ENCODE data around the gene TMEM80. TPM values are rescaled to one million over a fixed set of nuclear protein-coding genes. Genes with fewer than 3 reads are reported as not detected.

The TMEM80 gene
- total and polyA plus RNA-seq, 2 of the 4 experiments (the other 2 are of a cell fraction) = 5.6 to 21.7 TPM

- ChIA-PET CTCF (interaction anchor here (1.0 kb wide), 1 partner anchor 21 kb away, joined by 3 read pairs; no protein-coding TSS in a partner anchor), POLR2A (ENCODE audit: unreplicated experiment) (no interaction called here)
- H3K27ac ChIP-seq (ENCODE audit: insufficient read depth, low read length) = no peak overlapping the region
- intact Hi-C loops (cut with micrococcal nuclease) (loop anchor here (10.0 kb wide), 1 partner anchor 172 kb away; no protein-coding TSS in a partner anchor), dilution Hi-C loops (cut with HindIII; ENCODE audit: low sequenced_read_pairs, unreplicated experiment) (no loop called here), in situ Hi-C loops (cut with MboI; ENCODE audit: low sequenced_read_pairs) (no loop called here)
- H4K5ac ChIP-seq (ENCODE audit: low read depth, low read length) = no peak overlapping the region
- no peak overlapping the region for H4K91ac ChIP-seq (ENCODE audit: insufficient read depth, low read depth, low read length)
- BruUV-seq (replicated peaks) = no TSS peak
- no peaks in the 10 kb centered on the region for H3K9me1 ChIP-seq (ENCODE audit: insufficient read depth, low read length)
- H3K4ac ChIP-seq (ENCODE audit: low read depth, low read length) = no peak overlapping the region
- ATAC-seq (ENCODE audit: low read depth) (no peak), DNase-seq (no peak)
- no peak overlapping the region for H2BK15ac ChIP-seq (ENCODE audit: low read depth, low read length)
- H3K56ac ChIP-seq (ENCODE audit: extremely low read depth, insufficient read depth, low read length) = no peak overlapping the region
- H3K9me3 ChIP-seq (ENCODE audit: control insufficient read depth, insufficient read depth, low read length) = no peaks in the 10 kb centered on the region
- H3K18ac ChIP-seq (ENCODE audit: low read depth, low read length) = no peak overlapping the region
- H3K27me3 ChIP-seq (ENCODE audit: control insufficient read depth, insufficient read depth, low read length) = peaks cover 6% of the 10 kb centered on the region; the same call in 1 of the 2 replicates
- no peaks in the 10 kb centered on the region for H4K20me1 ChIP-seq (ENCODE audit: insufficient read depth, low read length)
- no peak overlapping the region for H2BK20ac ChIP-seq (ENCODE audit: low read depth, low read length)
- H2AK9ac ChIP-seq (replicated peaks; ENCODE audit: low read depth, low read length, poor library complexity) = peak overlapping the region; percentile 9
- H4K8ac ChIP-seq (ENCODE audit: low read depth in 2 of 2, low read length in 2 of 2) = no peak overlapping the region
- TF ChIP-seq CHD1 (IDR thresholded peaks at IDR 0.05; ENCODE audit: low read depth, low read length) (no peak), RCOR1 (IDR thresholded peaks at IDR 0.05; ENCODE audit: insufficient replicate concordance, low read length) (no peak), BHLHE40 (IDR thresholded peaks at IDR 0.05; ENCODE audit: low read depth, low read length) (no peak), POLR2A (IDR thresholded peaks at IDR 0.05; ENCODE audit: low read depth, low read length) (no peak), RFX5 (IDR thresholded peaks at IDR 0.05; ENCODE audit: low read depth, low read length) (no peak), FOS (IDR thresholded peaks at IDR 0.05; ENCODE audit: low read depth, low read length) (no peak), MXI1 (IDR thresholded peaks at IDR 0.05; ENCODE audit: borderline replicate concordance, low read depth, low read length) (no peak)
- H3K4me3 ChIP-seq (ENCODE audit: insufficient read depth, low read depth, low read length) = no peak overlapping the region
- H3K14ac ChIP-seq (replicated peaks; ENCODE audit: low read depth, low read length) = no peak overlapping the region
- no peak overlapping the region for H3K23ac ChIP-seq (ENCODE audit: low read depth, low read length)
- H3K36me3 ChIP-seq (ENCODE audit: control insufficient read depth, insufficient read depth, low read length) = no peaks in the 10 kb centered on the region
- peaks cover 6% of the 10 kb centered on the region for H3K4me1 ChIP-seq (ENCODE audit: control insufficient read depth, insufficient read depth, low read length)
- no peak overlapping the region for H3K9ac ChIP-seq (ENCODE audit: low read depth, low read length)
- no peak overlapping the region for H3K4me2 ChIP-seq (ENCODE audit: low read depth, low read length)
- no peak overlapping the region for H2BK120ac ChIP-seq (ENCODE audit: low read depth, low read length)
- no peaks in the 10 kb centered on the region for H3K79me1 ChIP-seq (ENCODE audit: low read depth in 1 of 2, low read length in 2 of 2)
- no CpG with 5 or more reads among the region's 12 CpGs for WGBS, 2 experiments (ENCODE audit: extremely low coverage in 2 of 2, insufficient read length in 1 of 2)
- H2AK5ac ChIP-seq (ENCODE audit: low read depth, low read length) = no peak overlapping the region
- no peak overlapping the region for H2BK5ac ChIP-seq (ENCODE audit: low read depth, low read length, poor library complexity, severe bottlenecking)
- no peak overlapping the region for H2AFZ ChIP-seq (replicated peaks; ENCODE audit: low read length, poor library complexity)
Measured at GRCh38 chr11:727281-727701, 31.7 kb downstream of the TMEM80 start.
